ENCODE results near the gene BRWD1.

The BRWD1 gene

GRCh38 chr21:39319814-39320332 is 6.4 kb upstream of the BRWD1 start:
- in situ Hi-C loops (cut with MboI; ENCODE audit: low sequenced_read_pairs, unreplicated experiment), result no loop called here

DNA sequence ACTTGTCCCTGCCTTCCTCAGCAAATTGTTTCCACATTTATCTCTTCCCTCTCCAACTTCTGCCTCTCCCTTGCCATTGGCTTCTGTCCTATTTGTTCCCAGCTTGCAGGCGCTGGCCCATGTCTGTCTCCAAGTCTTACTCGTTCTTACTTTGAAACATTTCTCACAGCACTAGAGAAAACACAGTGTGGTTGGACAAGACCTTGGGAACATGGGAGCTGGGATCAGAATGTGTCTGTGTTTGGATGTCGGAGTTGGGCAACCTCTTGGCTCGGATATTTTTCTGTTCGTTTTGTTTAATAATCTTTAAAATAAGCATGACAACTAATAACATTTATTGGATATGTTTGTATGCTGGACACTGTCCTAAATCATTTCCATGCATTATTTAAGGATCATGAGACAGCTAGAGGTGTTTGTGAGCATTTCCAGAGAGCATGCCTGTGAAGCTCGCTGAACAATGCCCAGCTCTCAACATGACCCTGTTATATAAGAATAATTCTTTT is 5.9 kb upstream of the BRWD1 start:
- in situ Hi-C loops (cut with MboI; ENCODE audit: low sequenced_read_pairs, unreplicated experiment), result no loop called here
- TF ChIP-seq, protein P1, sequence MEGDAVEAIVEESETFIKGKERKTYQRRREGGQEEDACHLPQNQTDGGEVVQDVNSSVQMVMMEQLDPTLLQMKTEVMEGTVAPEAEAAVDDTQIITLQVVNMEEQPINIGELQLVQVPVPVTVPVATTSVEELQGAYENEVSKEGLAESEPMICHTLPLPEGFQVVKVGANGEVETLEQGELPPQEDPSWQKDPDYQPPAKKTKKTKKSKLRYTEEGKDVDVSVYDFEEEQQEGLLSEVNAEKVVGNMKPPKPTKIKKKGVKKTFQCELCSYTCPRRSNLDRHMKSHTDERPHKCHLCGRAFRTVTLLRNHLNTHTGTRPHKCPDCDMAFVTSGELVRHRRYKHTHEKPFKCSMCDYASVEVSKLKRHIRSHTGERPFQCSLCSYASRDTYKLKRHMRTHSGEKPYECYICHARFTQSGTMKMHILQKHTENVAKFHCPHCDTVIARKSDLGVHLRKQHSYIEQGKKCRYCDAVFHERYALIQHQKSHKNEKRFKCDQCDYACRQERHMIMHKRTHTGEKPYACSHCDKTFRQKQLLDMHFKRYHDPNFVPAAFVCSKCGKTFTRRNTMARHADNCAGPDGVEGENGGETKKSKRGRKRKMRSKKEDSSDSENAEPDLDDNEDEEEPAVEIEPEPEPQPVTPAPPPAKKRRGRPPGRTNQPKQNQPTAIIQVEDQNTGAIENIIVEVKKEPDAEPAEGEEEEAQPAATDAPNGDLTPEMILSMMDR (IDR thresholded peaks at IDR 0.05; ENCODE audit: borderline replicate concordance, control extremely low read depth, extremely low read depth, insufficient read depth, missing control alignments), result no peak
- DNase-seq (ENCODE audit: low spot score), result no peak

More at GRCh38 chr21:39319814-39320332, 6.4 kb upstream of the BRWD1 start:
- TF ChIP-seq, protein P1 (IDR thresholded peaks at IDR 0.05; ENCODE audit: borderline replicate concordance, control extremely low read depth, extremely low read depth, insufficient read depth, missing control alignments), result no peak
- no peak for DNase-seq (ENCODE audit: low spot score)

GRCh38 chr21:39318091-39318959 is 4.9 kb upstream of the BRWD1 start:
- DNase-seq (ENCODE audit: low spot score), result no peak
- in situ Hi-C loops (cut with MboI; ENCODE audit: low sequenced_read_pairs, unreplicated experiment), result no loop called here
- TF ChIP-seq, protein P1 (IDR thresholded peaks at IDR 0.05; ENCODE audit: borderline replicate concordance, control extremely low read depth, extremely low read depth, insufficient read depth, missing control alignments), result no peak

DNA sequence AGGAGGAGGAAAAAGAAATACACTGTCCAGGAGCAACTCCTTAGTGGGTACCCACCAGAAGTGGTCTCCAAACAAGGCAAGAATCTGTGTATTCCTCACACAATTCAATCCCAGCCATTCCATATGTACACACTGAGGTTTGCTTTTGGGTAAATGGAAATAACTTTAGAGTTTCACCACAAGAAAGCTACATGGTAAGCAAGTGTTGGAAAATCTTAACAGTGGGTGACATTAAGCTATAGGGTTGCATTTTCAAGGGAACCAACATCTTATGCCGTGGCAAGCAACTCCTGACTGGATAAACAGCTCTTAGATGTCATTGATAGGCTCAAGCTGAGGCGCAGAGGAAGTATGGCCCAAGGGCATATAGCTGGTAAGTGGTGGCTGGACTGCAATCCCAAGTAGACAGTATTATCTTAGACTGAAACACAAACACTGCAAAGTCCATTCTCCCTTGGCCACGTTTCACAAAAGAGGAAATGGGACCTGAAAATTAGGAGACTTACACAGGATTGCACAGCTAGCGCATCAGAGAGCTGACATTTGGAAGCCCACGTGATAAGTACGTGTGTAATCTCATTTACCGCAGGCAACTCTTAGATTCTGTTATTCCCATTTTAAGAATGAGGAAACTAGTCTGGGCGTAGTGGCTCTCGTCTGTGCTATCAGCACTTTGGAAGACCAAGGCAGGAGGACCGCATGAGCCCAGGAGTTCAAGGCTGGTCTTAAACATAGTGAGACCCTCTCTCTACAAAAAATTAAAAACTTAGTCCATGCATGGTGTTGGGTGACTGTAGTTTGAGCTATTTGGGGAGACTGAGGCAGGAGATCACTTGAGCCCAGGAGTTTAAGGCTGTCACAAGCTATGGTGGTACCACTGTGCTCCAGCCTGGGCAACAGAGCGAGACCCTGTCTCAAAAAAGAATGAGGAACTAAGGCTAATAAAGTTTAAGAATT is 4.0 kb upstream of the BRWD1 start:
- TF ChIP-seq, protein P1 (IDR thresholded peaks at IDR 0.05; ENCODE audit: borderline replicate concordance, control extremely low read depth, extremely low read depth, insufficient read depth, missing control alignments), result no peak
- DNase-seq (ENCODE audit: low spot score), result no peak
- in situ Hi-C loops (cut with MboI; ENCODE audit: low sequenced_read_pairs, unreplicated experiment), result no loop called here

DNA sequence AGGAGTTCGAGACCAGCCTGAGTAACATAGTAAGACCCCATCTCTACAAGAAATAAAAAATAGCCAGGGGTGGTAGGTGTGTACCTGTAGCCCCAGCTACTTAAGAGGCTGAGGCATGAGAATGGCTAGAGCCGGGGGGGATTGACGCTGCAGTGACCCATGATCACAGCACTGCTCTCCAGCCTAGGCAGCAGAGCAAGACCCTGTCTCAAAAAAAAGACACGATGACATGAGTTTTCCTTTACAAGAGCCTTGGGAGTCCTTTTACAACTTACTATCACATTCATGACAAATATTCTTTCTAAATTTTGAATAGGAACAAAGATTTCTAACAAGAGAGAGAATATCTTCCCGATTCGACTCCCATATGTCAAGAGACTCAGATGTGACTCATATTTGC is 3.3 kb upstream of the BRWD1 start:
- in situ Hi-C loops (cut with MboI; ENCODE audit: low sequenced_read_pairs, unreplicated experiment), result no loop called here
- TF ChIP-seq, protein P1 (IDR thresholded peaks at IDR 0.05; ENCODE audit: borderline replicate concordance, control extremely low read depth, extremely low read depth, insufficient read depth, missing control alignments), result no peak
- DNase-seq (ENCODE audit: low spot score), result no peak

Measured in GM13976 (cell line).